NCI-H128 (cell line): ENCODE measurements around the gene SIVA1.

ENCODE experiments used
- DNase-seq: peaks from one replicate; lab custom pipeline; 2025; ENCODE audit not compliant: unreplicated experiment; lab: John Stamatoyannopoulos, UW

Gene SIVA1

GRCh38 chr14:104805326-104805678 is 52.4 kb downstream of the SIVA1 start:
- DNase-seq: no peak

GRCh38 chr14:104805941-104806624 is 53.1 kb downstream of the SIVA1 start:
- DNase-seq: no peak

GRCh38 chr14:104806625-104807465 is 53.9 kb downstream of the SIVA1 start:
- DNase-seq: no peak

GRCh38 chr14:104808456-104808855 is 55.5 kb downstream of the SIVA1 start:
- DNase-seq: no peak
